ENCODE data around the gene ACAA1.
"Not testable (repeated sequence)": the region's sequence is repeated elsewhere in the genome, so short reads cannot be mapped to it uniquely, and the experiment has no call there.

Gene ACAA1

GRCh38 chr3:38136777-38137614, at the start of gene ACAA1:
TSS of gene ACAA1 (minus strand) at chr3:38137127. CDS start at chr3:38137035, 92 bp downstream.
- peak; percentile 98 for DNase-seq

- DNase-seq, result no peak
Observed at GRCh38 chr3:38177181-38177580, 40.3 kb upstream of the ACAA1 start.

- no peak for DNase-seq
Observed at GRCh38 chr3:38173834-38174418, 37.0 kb upstream of the ACAA1 start.

GRCh38 chr3:38171622-38172021, 34.7 kb upstream of the ACAA1 start:
- no peak for DNase-seq

- DNase-seq, result no peak
Observed at GRCh38 chr3:38170722-38171121, 33.8 kb upstream of the ACAA1 start.

- no peak for DNase-seq
Observed at GRCh38 chr3:38169027-38169317, 32.0 kb upstream of the ACAA1 start.

- no peak for DNase-seq
Observed at GRCh38 chr3:38168151-38169026, 31.5 kb upstream of the ACAA1 start.

GRCh38 chr3:38167591-38167990, 30.7 kb upstream of the ACAA1 start:
- no peak for DNase-seq

GRCh38 chr3:38165722-38166387, 28.9 kb upstream of the ACAA1 start:
- DNase-seq, result no peak

- peak; percentile 99 for DNase-seq
Observed at GRCh38 chr3:38164952-38165721, 28.2 kb upstream of the ACAA1 start, which contains the start of gene OXSR1. TSS of gene OXSR1 (plus strand) at chr3:38165537. CDS start at chr3:38165877, 340 bp downstream.

GRCh38 chr3:38164643-38164951, 27.7 kb upstream of the ACAA1 start:
- no peak for DNase-seq

- no peak for DNase-seq
Observed at GRCh38 chr3:38163841-38164642, 27.1 kb upstream of the ACAA1 start.

- DNase-seq, result peak; percentile 45
Observed at GRCh38 chr3:38163117-38163840, 26.4 kb upstream of the ACAA1 start.

- DNase-seq, result not testable (repeated sequence)
Observed at GRCh38 chr3:38160704-38161103, 23.8 kb upstream of the ACAA1 start.

GRCh38 chr3:38158472-38158871, 21.5 kb upstream of the ACAA1 start:
- DNase-seq, result no peak

- no peak for DNase-seq
Observed at GRCh38 chr3:38157595-38157994, 20.7 kb upstream of the ACAA1 start.

GRCh38 chr3:38157117-38157516, 20.2 kb upstream of the ACAA1 start:
- no peak for DNase-seq

- no peak for DNase-seq
Observed at GRCh38 chr3:38155825-38156224, 18.9 kb upstream of the ACAA1 start.

GRCh38 chr3:38154625-38155255, 17.8 kb upstream of the ACAA1 start:
- DNase-seq, result no peak

GRCh38 chr3:38154033-38154494, 17.1 kb upstream of the ACAA1 start:
- DNase-seq, result no peak
